ENCODE data around the gene LELP1. TPM values are rescaled to one million over a fixed set of nuclear protein-coding genes. Genes with fewer than 3 reads are reported as not detected.
"Not testable (repeated sequence)": the region's sequence is repeated elsewhere in the genome, so short reads cannot be mapped to it uniquely, and the experiment has no call there.

LELP1 gene
- total RNA-seq, 2 experiments from 2014 or later: not detected

DNA sequence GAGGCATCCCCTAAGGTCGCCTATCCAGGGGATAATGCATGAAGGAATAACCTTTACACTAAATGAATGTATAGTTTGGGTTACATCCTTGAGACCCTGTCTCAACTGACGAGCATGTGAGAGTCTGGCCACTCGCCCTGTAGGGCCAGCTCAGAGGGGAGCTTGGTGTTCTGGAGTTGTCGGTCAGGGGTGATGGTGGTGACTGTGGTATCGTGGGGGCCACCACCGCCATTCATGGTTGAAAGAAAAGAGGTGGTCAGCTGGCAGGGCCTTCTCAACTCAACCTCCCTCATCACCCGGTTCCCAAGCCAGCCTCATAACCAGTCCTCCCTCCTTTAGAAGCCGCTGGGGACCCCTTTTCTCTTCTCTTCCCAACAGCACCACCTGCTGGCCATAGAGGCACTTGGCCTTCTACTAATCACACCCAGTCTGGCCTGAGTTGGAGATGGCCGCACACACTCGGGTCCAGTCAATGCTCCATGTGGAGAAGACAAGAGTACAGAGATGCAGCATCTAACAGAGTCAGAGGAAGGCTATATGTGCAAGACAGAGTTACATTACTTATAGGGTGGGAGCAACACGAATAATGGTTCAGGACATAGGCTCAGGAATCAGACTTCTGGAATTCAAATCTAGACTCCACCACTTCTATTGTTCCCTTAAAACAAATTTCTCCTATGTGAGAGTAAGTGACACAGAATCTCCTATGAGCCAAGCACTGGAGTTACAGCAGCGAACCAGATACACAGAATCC, 26.0 kb downstream of the LELP1 start:
- H3K27ac Mint-ChIP-seq; ATAC-seq; POLR2A ChIA-PET; H3K9me3 Mint-ChIP-seq (ENCODE audit: low read depth); H3K4me1 Mint-ChIP-seq; H3K4me3 Mint-ChIP-seq; H3K36me3 Mint-ChIP-seq (ENCODE audit: low read depth): not testable (repeated sequence)
- peaks cover 11% of the 10 kb centered on the region for H3K27me3 Mint-ChIP-seq
- intact Hi-C loops (cut with DNase I, micrococcal nuclease): loop anchor here (10.0 kb wide), 2 partner anchors 314 to 574 kb away; no protein-coding TSS in a partner anchor
- peak; percentile 57 for DNase-seq
- CTCF ChIA-PET: interaction anchor here (0.5 to 2.3 kb wide), 13 partner anchors 8 to 369 kb away, joined by 3 to 11 read pairs (median 4); partner anchors contain the start of genes LCE7A, LORICRIN and SMCP

DNA sequence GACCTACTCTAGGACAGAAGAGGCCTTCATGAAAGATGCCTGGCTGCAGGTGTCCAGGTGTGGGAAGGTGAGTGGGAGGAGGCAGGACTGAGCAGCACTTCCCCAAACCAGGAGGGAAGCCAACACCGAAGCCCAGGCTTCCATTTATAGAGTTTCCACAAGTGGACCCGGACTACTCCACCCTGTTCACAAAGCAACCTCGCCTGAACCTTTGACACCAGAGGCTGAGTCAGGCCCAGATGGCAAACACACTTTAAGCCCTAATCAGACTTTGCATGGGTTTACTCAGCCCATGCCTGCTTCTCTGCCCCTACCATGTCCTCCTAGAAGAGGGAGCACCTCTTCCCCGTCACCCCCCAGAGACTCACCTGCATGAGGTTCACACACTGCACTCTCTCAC, 28.1 kb downstream of the LELP1 start:
- intact Hi-C loops (cut with DNase I, micrococcal nuclease): loop anchor here in 1 of 2 experiments (5.0 kb wide), 1 partner anchor 46 kb away; no protein-coding TSS in a partner anchor
- Mint-ChIP-seq H3K27ac (no peak overlapping the region), H3K4me3 (no peak overlapping the region), H3K36me3 (ENCODE audit: low read depth) (no peaks in the 10 kb centered on the region), H3K9me3 (ENCODE audit: low read depth) (no peaks in the 10 kb centered on the region), H3K27me3 (peaks cover 15% of the 10 kb centered on the region), H3K4me1 (no peaks in the 10 kb centered on the region)
- no peak for DNase-seq
- ChIA-PET POLR2A (no interaction called here), CTCF (no interaction called here)
- ATAC-seq: no peak

DNA sequence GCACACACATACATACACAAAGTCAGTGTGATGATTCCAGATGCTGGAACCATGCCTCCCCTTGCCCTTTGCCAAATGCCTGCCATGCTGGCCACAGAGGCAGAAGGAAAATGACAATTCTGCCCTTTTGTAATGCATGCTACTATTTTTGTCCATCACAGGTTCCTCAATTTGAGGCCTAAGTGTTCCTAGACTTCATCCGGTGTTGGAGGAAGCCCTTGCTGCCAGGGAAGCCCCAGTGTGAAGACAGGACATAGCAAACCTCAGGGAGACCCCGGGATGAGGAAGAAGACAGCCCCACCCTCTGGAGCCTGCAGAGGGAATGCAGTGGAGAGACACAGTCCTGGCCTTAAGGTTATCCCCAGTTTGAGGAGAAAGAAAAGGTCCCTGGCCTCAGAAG, 28.6 kb downstream of the LELP1 start:
- Mint-ChIP-seq H3K4me3 (no peak overlapping the region), H3K36me3 (ENCODE audit: low read depth) (no peaks in the 10 kb centered on the region), H3K27me3 (peaks cover 15% of the 10 kb centered on the region), H3K27ac (no peak overlapping the region), H3K9me3 (ENCODE audit: low read depth) (no peaks in the 10 kb centered on the region), H3K4me1 (no peaks in the 10 kb centered on the region)
- no peak for DNase-seq
- intact Hi-C loops (cut with DNase I, micrococcal nuclease): loop anchor here in 1 of 2 experiments (5.0 kb wide), 1 partner anchor 46 kb away; no protein-coding TSS in a partner anchor
- POLR2A ChIA-PET: no interaction called here
- CTCF ChIA-PET: no interaction called here
- ATAC-seq: no peak

DNA sequence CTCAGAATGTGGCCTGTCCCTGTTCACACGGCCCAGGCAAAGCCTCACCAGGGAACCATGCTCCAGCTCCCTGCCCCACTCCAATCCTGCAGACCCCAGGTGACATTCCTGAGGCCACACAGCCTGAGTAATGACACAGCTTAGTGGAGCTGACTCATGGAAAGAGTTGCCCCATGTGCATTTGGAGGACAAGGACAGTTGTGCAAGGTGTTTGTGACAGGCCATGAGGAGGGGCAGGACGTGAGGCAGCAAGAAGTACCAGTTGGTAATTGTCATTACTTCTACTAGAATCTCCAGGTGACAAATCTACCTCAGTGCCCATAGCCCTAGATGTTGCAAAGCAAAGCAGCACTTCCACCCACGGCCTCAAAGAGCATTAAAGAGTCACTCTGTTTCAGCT, 29.3 kb downstream of the LELP1 start:
- Mint-ChIP-seq H3K4me1 (no peaks in the 10 kb centered on the region), H3K27me3 (peaks cover 19% of the 10 kb centered on the region), H3K27ac (no peak overlapping the region), H3K4me3 (no peak overlapping the region), H3K9me3 (ENCODE audit: low read depth) (no peaks in the 10 kb centered on the region), H3K36me3 (ENCODE audit: low read depth) (no peaks in the 10 kb centered on the region)
- DNase-seq (no peak), ATAC-seq (no peak)
- intact Hi-C loops (cut with DNase I, micrococcal nuclease): loop anchor here in 1 of 2 experiments (5.0 kb wide), 1 partner anchor 45 kb away; no protein-coding TSS in a partner anchor
- ChIA-PET POLR2A (no interaction called here), CTCF (interaction anchor here (0.7 kb wide), 1 partner anchor 1435 kb away, joined by 3 read pairs; no protein-coding TSS in a partner anchor)

DNA sequence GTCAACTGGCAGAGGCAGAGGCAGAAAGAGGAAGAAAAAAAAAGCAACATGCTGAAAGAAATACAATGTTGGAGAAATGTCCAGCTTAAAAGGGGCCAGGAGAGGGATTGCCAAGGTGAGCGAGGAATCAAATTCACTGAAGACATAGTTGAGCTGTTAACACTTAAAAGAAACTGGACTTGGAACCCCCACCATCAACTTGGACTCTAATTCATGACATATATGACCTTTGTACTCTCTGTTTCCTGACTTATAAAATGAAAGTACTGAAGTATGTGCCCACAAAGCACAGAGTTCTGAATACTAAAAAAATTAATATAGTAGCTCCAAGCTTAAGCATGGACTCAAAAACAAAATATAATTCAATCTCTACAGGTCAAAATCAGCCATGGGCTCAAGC, 30.2 kb downstream of the LELP1 start:
- intact Hi-C loops (cut with DNase I, micrococcal nuclease): loop anchor here in 1 of 2 experiments (5.0 kb wide), 1 partner anchor 44 kb away; no protein-coding TSS in a partner anchor
- no peak for ATAC-seq
- Mint-ChIP-seq H3K9me3 (ENCODE audit: low read depth) (no peaks in the 10 kb centered on the region), H3K4me1 (no peaks in the 10 kb centered on the region), H3K4me3 (no peak overlapping the region), H3K27me3 (peaks cover 20% of the 10 kb centered on the region), H3K36me3 (ENCODE audit: low read depth) (no peaks in the 10 kb centered on the region), H3K27ac (no peak overlapping the region)
- DNase-seq: no peak
- CTCF ChIA-PET: interaction anchor here (0.8 to 1.1 kb wide), 2 partner anchors 13 to 21 kb away, joined by 3 read pairs; no protein-coding TSS in a partner anchor
- POLR2A ChIA-PET: no interaction called here

DNA sequence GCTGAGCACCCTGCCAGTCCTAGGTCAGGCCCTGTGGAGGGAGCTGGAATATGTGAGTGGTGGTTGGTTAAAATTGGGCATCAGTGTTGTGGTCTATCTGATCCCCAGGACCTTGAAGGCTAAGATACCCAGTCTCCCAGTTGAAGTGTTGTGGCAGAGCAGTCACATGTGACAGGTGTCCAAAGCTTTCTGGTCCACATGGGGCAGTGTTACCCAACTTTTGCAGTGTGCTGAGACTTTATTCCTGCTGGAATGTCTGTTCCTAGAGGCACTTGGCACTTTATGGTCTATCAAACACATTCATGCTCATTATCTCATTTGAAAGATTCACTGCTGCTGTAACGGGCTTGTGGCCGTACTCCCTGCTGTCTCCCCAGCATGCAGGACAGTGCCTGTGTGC, 35.3 kb downstream of the LELP1 start:
- Mint-ChIP-seq H3K4me1 (no peaks in the 10 kb centered on the region), H3K4me3 (no peak overlapping the region), H3K9me3 (ENCODE audit: low read depth) (no peaks in the 10 kb centered on the region), H3K27ac (no peak overlapping the region), H3K27me3 (peaks cover 17% of the 10 kb centered on the region), H3K36me3 (ENCODE audit: low read depth) (no peaks in the 10 kb centered on the region)
- ATAC-seq (no peak), DNase-seq (no peak)
- ChIA-PET POLR2A (no interaction called here), CTCF (interaction anchor here (1.2 to 1.3 kb wide), 2 partner anchors 10 to 12 kb away, joined by 3 to 5 read pairs; no protein-coding TSS in a partner anchor)
- intact Hi-C loops (cut with DNase I, micrococcal nuclease): no loop called here

DNA sequence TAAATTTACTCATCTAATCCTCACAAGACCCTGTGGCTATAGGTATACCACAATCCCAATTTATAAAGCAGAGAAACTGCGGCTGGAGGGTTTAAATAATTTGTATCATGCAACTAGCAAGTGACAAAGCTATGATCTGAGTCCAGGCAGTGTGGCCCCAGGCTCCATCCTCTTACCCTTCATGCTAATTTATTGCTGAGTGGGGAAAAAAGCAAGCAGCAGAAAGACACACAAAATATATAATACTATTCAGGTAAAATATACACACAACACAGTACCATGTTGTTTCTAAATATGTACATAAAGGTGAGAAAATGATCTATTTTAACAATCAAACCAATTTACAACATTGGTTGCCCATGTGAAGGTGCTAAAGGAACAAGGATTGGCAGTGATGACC, 38.9 kb downstream of the LELP1 start:
- Mint-ChIP-seq H3K36me3 (ENCODE audit: low read depth) (no peaks in the 10 kb centered on the region), H3K4me3 (no peak overlapping the region), H3K9me3 (ENCODE audit: low read depth) (peaks cover 2% of the 10 kb centered on the region), H3K27ac (no peak overlapping the region), H3K4me1 (no peaks in the 10 kb centered on the region), H3K27me3 (peaks cover 16% of the 10 kb centered on the region)
- CTCF ChIA-PET: interaction anchor here (0.7 kb wide), 1 partner anchor 324 kb away, joined by 3 read pairs; no protein-coding TSS in a partner anchor
- ATAC-seq (no peak), DNase-seq (no peak)
- POLR2A ChIA-PET: no interaction called here
- intact Hi-C loops (cut with DNase I, micrococcal nuclease): no loop called here

DNA sequence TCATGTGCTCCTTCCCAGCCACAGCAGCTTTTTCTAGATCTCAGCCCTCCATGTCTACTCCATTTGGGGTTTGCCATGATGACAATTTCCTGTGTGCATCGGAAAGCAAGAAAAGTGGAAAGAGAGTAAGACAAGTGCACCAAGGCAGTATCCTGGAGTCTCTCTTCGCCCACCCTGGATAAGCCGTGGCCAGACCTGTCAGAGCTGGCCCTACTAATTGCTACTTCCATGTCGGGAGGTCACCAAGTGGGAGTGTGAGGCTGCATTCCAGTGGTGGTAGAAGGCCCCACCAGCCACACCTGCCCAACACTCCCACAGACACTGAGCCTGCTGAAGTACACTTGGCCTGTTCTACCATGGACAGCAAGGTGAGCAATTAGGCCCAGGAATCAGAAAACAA, 42.2 kb downstream of the LELP1 start:
- DNase-seq: no peak
- H3K4me1 Mint-ChIP-seq: no peaks in the 10 kb centered on the region
- intact Hi-C loops (cut with DNase I, micrococcal nuclease): no loop called here
- H3K36me3 Mint-ChIP-seq (ENCODE audit: low read depth): no peaks in the 10 kb centered on the region
- ChIA-PET CTCF (interaction anchor here (1.6 kb wide), 1 partner anchor 17 kb away, joined by 3 read pairs; no protein-coding TSS in a partner anchor), POLR2A (no interaction called here)
- no peak overlapping the region for H3K27ac Mint-ChIP-seq
- peaks cover 21% of the 10 kb centered on the region for H3K27me3 Mint-ChIP-seq
- ATAC-seq: no peak
- H3K9me3 Mint-ChIP-seq (ENCODE audit: low read depth): peaks cover 2% of the 10 kb centered on the region
- no peak overlapping the region for H3K4me3 Mint-ChIP-seq

DNA sequence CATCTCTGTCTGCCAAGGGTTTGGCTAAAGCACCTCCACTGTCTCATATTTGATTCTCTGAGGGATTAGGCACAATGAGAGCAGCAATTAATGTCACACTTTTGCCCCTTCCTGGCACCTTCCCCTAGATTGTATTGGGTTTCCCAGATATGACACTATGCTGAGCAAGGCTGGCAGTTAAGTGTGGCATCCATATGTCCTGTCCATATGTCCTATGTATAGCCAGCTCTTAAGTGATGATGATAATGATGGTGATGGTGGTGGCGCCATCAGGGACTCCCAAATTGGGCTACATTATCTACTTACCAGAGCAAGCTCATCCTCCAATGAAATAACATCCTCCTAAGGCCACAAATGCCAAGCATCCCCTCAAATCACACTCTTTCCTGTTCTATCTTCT, 42.8 kb downstream of the LELP1 start:
- intact Hi-C loops (cut with DNase I, micrococcal nuclease): no loop called here
- Mint-ChIP-seq H3K27ac (no peak overlapping the region), H3K4me3 (no peak overlapping the region), H3K9me3 (ENCODE audit: low read depth) (peaks cover 2% of the 10 kb centered on the region), H3K27me3 (peaks cover 25% of the 10 kb centered on the region), H3K4me1 (no peaks in the 10 kb centered on the region), H3K36me3 (ENCODE audit: low read depth) (no peaks in the 10 kb centered on the region)
- POLR2A ChIA-PET: no interaction called here
- DNase-seq (no peak), ATAC-seq (no peak)
- CTCF ChIA-PET: interaction anchor here (1.1 to 1.6 kb wide), 2 partner anchors 16 to 17 kb away, joined by 3 to 4 read pairs; no protein-coding TSS in a partner anchor

DNA sequence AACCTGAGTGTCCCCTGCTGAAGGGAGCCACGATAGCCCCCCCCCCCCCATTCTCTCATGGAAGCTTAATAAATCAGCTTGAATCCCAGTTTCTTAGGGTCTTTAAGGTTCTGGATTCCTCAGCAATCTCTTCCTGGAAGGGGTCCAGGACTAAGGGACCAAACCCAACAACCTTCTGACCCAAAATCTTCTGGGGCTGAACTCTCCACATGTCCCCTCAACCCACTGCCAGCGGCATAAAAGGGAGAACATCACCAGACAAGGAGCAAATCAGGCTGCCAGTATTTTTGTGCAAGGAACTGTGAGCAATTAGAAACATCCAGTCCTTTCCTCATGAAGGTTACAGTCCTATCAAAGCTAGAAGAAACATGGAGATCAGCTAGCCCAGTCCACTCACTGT, 43.6 kb downstream of the LELP1 start:
- Mint-ChIP-seq H3K27ac (no peak overlapping the region), H3K4me3 (no peak overlapping the region), H3K4me1 (no peaks in the 10 kb centered on the region), H3K36me3 (ENCODE audit: low read depth) (no peaks in the 10 kb centered on the region), H3K9me3 (ENCODE audit: low read depth) (peaks cover 2% of the 10 kb centered on the region), H3K27me3 (peaks cover 25% of the 10 kb centered on the region)
- ChIA-PET POLR2A (no interaction called here), CTCF (interaction anchor here (1.1 to 1.6 kb wide), 2 partner anchors 15 to 18 kb away, joined by 3 to 4 read pairs; no protein-coding TSS in a partner anchor)
- DNase-seq (no peak), ATAC-seq (no peak)
- intact Hi-C loops (cut with DNase I, micrococcal nuclease): no loop called here

DNA sequence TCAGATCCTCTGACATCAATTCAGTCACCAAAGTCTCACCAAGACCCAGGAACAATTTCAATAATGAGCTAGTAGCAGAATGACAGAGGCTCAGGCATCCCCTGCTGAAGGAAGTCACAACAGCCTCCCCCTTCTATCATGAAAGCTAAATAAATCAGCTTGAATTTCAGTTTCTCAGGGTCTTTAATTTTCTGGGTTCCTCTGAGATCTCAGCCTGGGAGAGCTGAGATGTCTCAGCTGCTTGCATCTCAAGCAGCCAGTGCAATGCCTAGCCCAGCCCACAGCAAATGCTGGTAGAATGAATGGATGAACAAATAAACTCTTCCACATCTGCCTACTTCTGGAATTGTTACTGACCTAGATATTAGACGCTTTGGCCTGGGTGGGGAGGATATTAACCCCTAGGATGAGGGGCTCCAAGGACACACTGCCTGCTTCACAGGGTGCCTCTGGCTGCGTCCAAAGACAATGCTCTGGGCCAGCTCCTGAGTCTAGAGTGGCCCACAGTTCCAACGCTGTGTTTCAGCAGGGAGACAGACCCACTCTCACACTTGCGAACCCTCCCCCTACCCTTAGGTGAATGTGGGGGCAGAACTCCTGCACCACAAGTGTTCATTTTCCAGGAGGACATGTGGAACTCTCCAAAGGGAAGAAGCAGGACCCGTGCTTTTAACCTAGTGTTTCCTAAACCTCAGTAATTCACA, 45.1 kb downstream of the LELP1 start:
- no peaks in the 10 kb centered on the region for H3K36me3 Mint-ChIP-seq (ENCODE audit: low read depth)
- peaks cover 25% of the 10 kb centered on the region for H3K27me3 Mint-ChIP-seq
- DNase-seq: no peak
- H3K27ac Mint-ChIP-seq: no peak overlapping the region
- intact Hi-C loops (cut with DNase I, micrococcal nuclease): no loop called here
- ChIA-PET CTCF (interaction anchor here (0.7 to 0.9 kb wide), 2 partner anchors 20 to 39 kb away, joined by 3 read pairs; no protein-coding TSS in a partner anchor), POLR2A (no interaction called here)
- peaks cover 2% of the 10 kb centered on the region for H3K9me3 Mint-ChIP-seq (ENCODE audit: low read depth)
- H3K4me1 Mint-ChIP-seq: no peaks in the 10 kb centered on the region
- ATAC-seq: no peak
- H3K4me3 Mint-ChIP-seq: no peak overlapping the region

All from activated CD4-positive, alpha-beta T cell treated with anti-CD3 and anti-CD28 coated beads for 36 hours (primary cell).